ENCODE measurements around the gene ZNF451. TPM values are rescaled to one million over a fixed set of nuclear protein-coding genes. Genes with fewer than 3 reads are reported as not detected.

The ZNF451 gene
- total RNA-seq, 1 donor from 2014 or later = 56.0 TPM

DNA sequence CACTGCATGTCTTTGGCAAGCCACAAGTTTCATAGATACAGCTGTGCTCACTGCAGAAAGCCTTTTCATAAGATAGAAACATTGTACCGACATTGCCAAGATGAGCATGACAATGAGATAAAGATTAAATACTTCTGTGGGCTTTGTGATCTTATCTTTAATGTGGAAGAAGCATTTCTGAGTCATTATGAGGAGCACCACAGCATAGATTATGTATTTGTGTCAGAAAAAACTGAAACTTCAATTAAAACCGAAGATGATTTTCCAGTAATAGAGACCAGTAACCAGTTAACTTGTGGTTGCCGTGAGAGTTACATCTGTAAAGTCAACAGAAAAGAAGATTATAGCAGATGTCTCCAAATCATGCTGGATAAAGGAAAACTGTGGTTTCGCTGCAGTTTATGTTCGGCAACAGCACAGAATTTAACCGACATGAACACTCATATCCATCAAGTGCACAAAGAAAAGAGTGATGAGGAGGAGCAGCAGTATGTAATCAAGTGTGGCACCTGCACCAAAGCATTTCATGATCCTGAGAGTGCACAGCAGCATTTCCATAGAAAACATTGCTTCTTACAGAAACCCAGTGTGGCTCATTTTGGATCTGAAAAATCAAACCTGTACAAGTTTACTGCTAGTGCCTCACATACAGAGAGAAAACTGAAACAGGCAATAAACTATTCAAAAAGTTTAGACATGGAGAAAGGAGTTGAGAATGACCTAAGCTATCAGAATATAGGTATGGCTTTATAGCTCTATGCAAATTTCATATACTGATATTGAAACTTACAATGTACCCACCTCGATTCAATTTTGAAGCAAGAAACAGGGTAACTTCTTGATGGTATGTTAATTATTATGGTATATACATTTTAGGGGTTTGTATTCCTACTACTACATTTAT, 58.2 kb downstream of the ZNF451 start:
- no peak overlapping the region for H3K27ac ChIP-seq
- no peaks in the 10 kb centered on the region for H3K27me3 ChIP-seq
- TF ChIP-seq, protein P1, sequence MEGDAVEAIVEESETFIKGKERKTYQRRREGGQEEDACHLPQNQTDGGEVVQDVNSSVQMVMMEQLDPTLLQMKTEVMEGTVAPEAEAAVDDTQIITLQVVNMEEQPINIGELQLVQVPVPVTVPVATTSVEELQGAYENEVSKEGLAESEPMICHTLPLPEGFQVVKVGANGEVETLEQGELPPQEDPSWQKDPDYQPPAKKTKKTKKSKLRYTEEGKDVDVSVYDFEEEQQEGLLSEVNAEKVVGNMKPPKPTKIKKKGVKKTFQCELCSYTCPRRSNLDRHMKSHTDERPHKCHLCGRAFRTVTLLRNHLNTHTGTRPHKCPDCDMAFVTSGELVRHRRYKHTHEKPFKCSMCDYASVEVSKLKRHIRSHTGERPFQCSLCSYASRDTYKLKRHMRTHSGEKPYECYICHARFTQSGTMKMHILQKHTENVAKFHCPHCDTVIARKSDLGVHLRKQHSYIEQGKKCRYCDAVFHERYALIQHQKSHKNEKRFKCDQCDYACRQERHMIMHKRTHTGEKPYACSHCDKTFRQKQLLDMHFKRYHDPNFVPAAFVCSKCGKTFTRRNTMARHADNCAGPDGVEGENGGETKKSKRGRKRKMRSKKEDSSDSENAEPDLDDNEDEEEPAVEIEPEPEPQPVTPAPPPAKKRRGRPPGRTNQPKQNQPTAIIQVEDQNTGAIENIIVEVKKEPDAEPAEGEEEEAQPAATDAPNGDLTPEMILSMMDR (IDR thresholded peaks at IDR 0.05) = no peak
- no peak for DNase-seq
- H3K9me3 ChIP-seq = no peaks in the 10 kb centered on the region
- peaks cover 43% of the 10 kb centered on the region for H3K36me3 ChIP-seq
- ATAC-seq = no peak
- H3K4me1 ChIP-seq = no peaks in the 10 kb centered on the region
- H3K4me3 ChIP-seq = no peak overlapping the region
- intact Hi-C loops (cut with DNase I) = no loop called here

DNA sequence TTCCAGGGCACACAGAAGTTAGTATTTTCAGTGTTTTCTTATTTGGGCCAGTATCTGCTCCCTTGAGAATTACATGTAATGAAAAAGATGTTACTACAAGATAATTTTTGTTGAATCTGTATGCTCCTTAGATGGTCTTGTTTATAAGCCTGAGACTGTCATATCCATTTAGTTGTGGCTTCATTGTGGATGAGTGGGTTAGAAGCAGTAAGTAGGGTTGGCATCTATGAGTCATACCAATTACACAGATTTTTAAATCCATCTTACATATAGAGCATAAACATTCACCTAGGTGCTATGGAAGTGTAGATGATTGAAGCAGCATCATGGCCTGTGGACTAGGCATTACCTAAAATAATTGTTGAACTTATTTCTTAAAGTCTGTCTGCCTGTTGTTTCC, 68.7 kb downstream of the ZNF451 start:
- Histone ChIP-seq H3K9me3 (no peaks in the 10 kb centered on the region), H3K4me1 (no peaks in the 10 kb centered on the region), H3K4me3 (no peak overlapping the region), H3K27me3 (no peaks in the 10 kb centered on the region), H3K27ac (no peak overlapping the region), H3K36me3 (peaks cover 40% of the 10 kb centered on the region)
- ATAC-seq (no peak), DNase-seq (no peak)
- intact Hi-C loops (cut with DNase I) = no loop called here
- TF ChIP-seq, protein P1 (IDR thresholded peaks at IDR 0.05) = no peak

DNA sequence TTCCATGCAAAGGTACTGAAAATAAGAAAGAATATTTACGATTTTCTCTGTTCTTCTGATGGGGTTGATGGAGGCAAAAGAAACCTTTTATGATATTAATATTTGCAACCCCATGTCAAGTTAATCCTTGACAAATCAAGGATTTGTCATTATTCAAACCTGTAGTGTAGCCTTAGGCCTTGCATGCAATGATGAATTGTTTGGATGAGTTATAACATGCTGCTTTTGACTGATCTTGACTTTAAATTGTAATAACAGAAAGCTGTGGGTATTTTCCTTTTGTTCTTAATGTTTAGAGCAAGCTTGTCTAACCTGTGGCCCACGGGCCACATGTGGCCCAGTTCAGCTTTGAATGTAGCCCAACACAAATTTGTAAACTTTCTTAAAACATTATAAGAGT, 69.1 kb downstream of the ZNF451 start:
- H3K36me3 ChIP-seq = peaks cover 35% of the 10 kb centered on the region
- H3K27ac ChIP-seq = no peak overlapping the region
- intact Hi-C loops (cut with DNase I) = no loop called here
- no peak for DNase-seq
- TF ChIP-seq, protein P1 (IDR thresholded peaks at IDR 0.05) = no peak
- H3K4me3 ChIP-seq = no peak overlapping the region
- no peak for ATAC-seq
- H3K4me1 ChIP-seq = no peaks in the 10 kb centered on the region
- H3K9me3 ChIP-seq = no peaks in the 10 kb centered on the region
- H3K27me3 ChIP-seq = no peaks in the 10 kb centered on the region

DNA sequence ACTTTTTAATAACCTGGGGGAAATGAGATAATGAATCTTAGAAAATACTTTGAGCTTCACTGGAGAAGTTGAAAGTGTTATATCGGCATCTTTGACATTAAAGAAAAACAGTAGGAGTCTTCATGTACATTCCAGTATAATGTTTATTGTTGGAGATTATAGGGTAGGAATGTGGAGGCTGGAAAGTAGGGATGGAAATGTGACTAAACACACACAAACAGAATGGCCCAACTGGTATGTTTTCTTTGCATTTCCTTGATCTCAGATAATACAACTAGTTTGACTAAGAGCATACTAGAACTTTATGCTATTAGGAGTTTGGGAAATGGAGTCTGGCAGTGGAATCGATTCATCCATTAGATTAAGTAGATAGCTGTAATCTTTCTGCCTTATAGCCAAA, 72.0 kb downstream of the ZNF451 start:
- TF ChIP-seq, protein P1 (IDR thresholded peaks at IDR 0.05) = no peak
- Histone ChIP-seq H3K27ac (no peak overlapping the region), H3K4me1 (no peaks in the 10 kb centered on the region), H3K27me3 (no peaks in the 10 kb centered on the region), H3K36me3 (peaks cover 24% of the 10 kb centered on the region), H3K4me3 (no peak overlapping the region), H3K9me3 (no peaks in the 10 kb centered on the region)
- ATAC-seq (no peak), DNase-seq (no peak)
- intact Hi-C loops (cut with DNase I) = no loop called here

DNA sequence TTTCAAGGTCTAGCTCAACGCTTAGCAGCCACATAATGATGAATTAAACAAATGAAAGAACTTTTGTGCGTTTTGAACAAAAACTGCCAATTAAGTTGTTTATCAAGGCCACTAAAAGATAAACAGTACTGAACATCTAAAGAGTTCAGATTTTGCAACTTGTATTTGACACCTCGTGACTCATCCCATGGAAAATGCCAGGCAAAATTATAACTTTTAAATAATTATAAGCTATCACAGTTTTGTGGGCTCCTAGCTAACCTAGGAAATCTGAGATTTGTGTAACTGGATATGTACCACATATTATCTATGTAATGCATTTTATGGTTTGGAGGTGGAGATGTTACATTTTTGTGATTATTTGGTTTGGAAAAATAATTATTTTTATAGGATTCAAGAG, 72.5 kb downstream of the ZNF451 start:
- H3K4me1 ChIP-seq = no peaks in the 10 kb centered on the region
- ATAC-seq = no peak
- H3K27me3 ChIP-seq = no peaks in the 10 kb centered on the region
- DNase-seq = no peak
- no peak overlapping the region for H3K27ac ChIP-seq
- peaks cover 25% of the 10 kb centered on the region for H3K36me3 ChIP-seq
- TF ChIP-seq, protein P1 (IDR thresholded peaks at IDR 0.05) = no peak
- no peaks in the 10 kb centered on the region for H3K9me3 ChIP-seq
- no peak overlapping the region for H3K4me3 ChIP-seq
- intact Hi-C loops (cut with DNase I) = no loop called here

All from upper lobe of right lung (tissue), 1 donor.